Caco-2 (cell line): Measurements from ENCODE around the gene TLNRD1. TPM values are rescaled to one million over a fixed set of nuclear protein-coding genes. Genes with fewer than 3 reads are reported as not detected.

Source experiments
- BruUV-seq: library from RNA; stranded (reverse); fragments of 400-500 nt; replicated peaks from 2 replicates; lab custom pipeline; 2021; lab: Mats Ljungman, UMichigan
- CTCF ChIA-PET: fragments of 300-600 bp; sonication (Branson Sonifier 250); formaldehyde crosslinking; loops from one replicate; lab custom pipeline; 2022; ENCODE audit warnings: antibody characterized with exemption; lab: Charles Lee
- POLR2A ChIA-PET: fragments of 300-600 bp; sonication (Branson Sonifier 250); formaldehyde crosslinking; loops from one replicate; lab custom pipeline; 2022; ENCODE audit warnings: antibody characterized with exemption; lab: Charles Lee
- DNase-seq, 2 experiments: peaks; one replicate each; pipeline versions ENCODE4 v3.0.0 to v3.0.0-alpha.2; 2020 to 2022
- H3K27me3 ChIP-seq: replicated peaks from 2 replicates; pipeline ENCODE4 v1.6.0; 2011; ENCODE audit warnings: low read length; ENCODE audit not compliant: control insufficient read depth, insufficient read depth
- H3K36me3 ChIP-seq: 2 replicates; pipeline ENCODE4 v1.5.1; 2011; ENCODE audit warnings: low read length; ENCODE audit not compliant: control insufficient read depth, insufficient read depth
- H3K4me1 ChIP-seq: fragments of 250-450 bp; sonication (Bioruptor Pico); 2 replicates; pipeline ENCODE4 v1.5.1; 2020; ENCODE audit warnings: mild to moderate bottlenecking
- H3K4me3 ChIP-seq: 2 replicates; pipeline ENCODE4 v1.5.1; 2011; ENCODE audit warnings: low read depth, mild to moderate bottlenecking, control low read depth, low read length
- H3K9me3 ChIP-seq: fragments of 250-450 bp; sonication (Bioruptor Pico); 2 replicates; pipeline ENCODE4 v1.5.1; 2020; ENCODE audit warnings: mild to moderate bottlenecking, moderate library complexity
- H3K27ac Mint-ChIP-seq: one replicate; pipeline ENCODE4 v1.8.0; 2022; ENCODE audit warnings: mixed read lengths; ENCODE audit not compliant: unreplicated experiment
- H3K27me3 Mint-ChIP-seq: one replicate; pipeline ENCODE4 v1.8.0; 2022; ENCODE audit warnings: mixed read lengths; ENCODE audit not compliant: insufficient read depth, unreplicated experiment
- H3K36me3 Mint-ChIP-seq: one replicate; pipeline ENCODE4 v1.8.0; 2022; ENCODE audit warnings: mild to moderate bottlenecking, mixed read lengths; ENCODE audit not compliant: insufficient read depth, unreplicated experiment
- H3K4me1 Mint-ChIP-seq: one replicate; pipeline ENCODE4 v1.8.0; 2022; ENCODE audit warnings: low read depth, mixed read lengths; ENCODE audit not compliant: unreplicated experiment
- H3K4me3 Mint-ChIP-seq: one replicate; pipeline ENCODE4 v1.8.0; 2022; ENCODE audit warnings: mild to moderate bottlenecking, moderate library complexity, mixed read lengths; ENCODE audit not compliant: unreplicated experiment
- H3K9me3 Mint-ChIP-seq: one replicate; pipeline ENCODE4 v1.8.0; 2022; ENCODE audit warnings: mixed read lengths; ENCODE audit not compliant: unreplicated experiment
- CTCF ChIP-seq, 2 experiments: fragments of 200-600 bp in 1 of 2; IDR thresholded peaks; 1 replicate in 1 of 2; 2 replicates in 1 of 2; pipeline versions ENCODE4 v1.5.1 to v1.8.0; 2011 to 2022; ENCODE audit warnings: antibody characterized with exemption in 1 of 2, control low read depth in 1 of 2, inconsistent platforms in 1 of 2, low read depth in 1 of 2, low read length in 1 of 2, mild to moderate bottlenecking in 1 of 2, moderate library complexity in 1 of 2; ENCODE audit not compliant: insufficient read depth in 1 of 2, severe bottlenecking in 1 of 2, unreplicated experiment in 1 of 2
- intact Hi-C: fragments of 100-400 bp; cut with micrococcal nuclease; formaldehyde crosslinking; loops from one replicate; pipeline ENCODE4 v1.10.0; 2022; ENCODE audit not compliant: unreplicated experiment
- total RNA-seq: library from RNA; stranded (reverse); gene quantifications from 2 replicates; pipeline ENCODE4 v1.2.3, GENCODE V29; 2022

Gene TLNRD1
- total RNA-seq, 1 experiment from 2014 or later: 13.7 TPM

DNA sequence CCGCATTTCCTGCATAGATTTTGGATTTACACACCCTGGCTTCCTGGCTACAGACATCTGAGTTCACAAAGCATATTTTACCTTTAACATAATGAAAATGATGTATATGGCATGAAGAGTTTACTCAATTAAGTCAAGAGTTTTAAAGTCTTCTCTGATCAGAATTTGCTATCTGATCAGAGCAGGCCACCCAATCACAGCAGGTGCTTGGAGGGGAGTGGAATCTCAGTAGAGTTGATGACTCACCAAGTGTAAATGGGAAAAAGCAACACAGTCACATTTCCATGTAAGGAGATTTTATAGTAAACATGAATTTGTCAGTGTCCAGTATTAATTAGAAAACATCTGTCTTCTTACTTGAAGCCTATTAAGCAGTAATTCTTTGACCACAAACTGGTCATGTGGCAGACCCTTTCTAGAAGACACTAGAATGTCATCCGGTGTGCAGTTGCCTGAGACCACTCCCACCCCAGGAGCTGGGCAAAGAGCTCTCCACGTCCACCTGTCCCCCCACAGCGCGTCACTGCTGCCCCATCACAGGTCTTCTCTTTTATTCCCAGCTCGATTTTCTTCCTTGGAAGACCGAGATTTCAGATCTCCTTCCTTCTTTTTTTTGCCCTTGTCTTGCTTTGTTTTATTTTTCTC, 21.9 kb upstream of the TLNRD1 start:
- ChIA-PET POLR2A (no interaction called here), CTCF (no interaction called here)
- intact Hi-C loops: loop anchor here (10.0 kb wide), 1 partner anchor 286 kb away; no protein-coding TSS in a partner anchor
- H3K4me1 Mint-ChIP-seq: peaks cover 6% of the 10 kb centered on the region
- no peaks in the 10 kb centered on the region for H3K27me3 Mint-ChIP-seq
- H3K9me3 ChIP-seq: no peaks in the 10 kb centered on the region
- TF ChIP-seq CTCF (IDR thresholded peaks at IDR 0.05; ENCODE audit: insufficient read depth in 1 of 2, low read depth in 1 of 2, low read length in 1 of 2, severe bottlenecking in 1 of 2, unreplicated experiment in 1 of 2): no peak
- no peaks in the 10 kb centered on the region for H3K27me3 ChIP-seq
- H3K4me3 ChIP-seq: no peak overlapping the region
- no peaks in the 10 kb centered on the region for H3K9me3 Mint-ChIP-seq
- DNase-seq: no peak
- peaks cover 1% of the 10 kb centered on the region; the same call in 1 of the 2 replicates for H3K36me3 ChIP-seq
- no peaks in the 10 kb centered on the region for H3K4me1 ChIP-seq
- no peak overlapping the region for H3K4me3 Mint-ChIP-seq
- H3K27ac Mint-ChIP-seq: peak overlapping the region; percentile 82
- TSS peak; percentile 64 for BruUV-seq
- H3K36me3 Mint-ChIP-seq: peaks cover 43% of the 10 kb centered on the region

- ChIA-PET CTCF (interaction anchor here (1.1 kb wide), 1 partner anchor 9 kb away, joined by 3 read pairs; no protein-coding TSS in a partner anchor), POLR2A (no interaction called here)
- no peak for TF ChIP-seq CTCF (IDR thresholded peaks at IDR 0.05; ENCODE audit: insufficient read depth in 1 of 2, low read depth in 1 of 2, low read length in 1 of 2, severe bottlenecking in 1 of 2, unreplicated experiment in 1 of 2)
- intact Hi-C loops: loop anchor here (10.0 kb wide), 1 partner anchor 285 kb away; no protein-coding TSS in a partner anchor
- no TSS peak for BruUV-seq
- Mint-ChIP-seq H3K9me3 (no peaks in the 10 kb centered on the region), H3K27ac (peak overlapping the region; percentile 82), H3K4me3 (no peak overlapping the region), H3K36me3 (peaks cover 44% of the 10 kb centered on the region), H3K27me3 (no peaks in the 10 kb centered on the region), H3K4me1 (peaks cover 6% of the 10 kb centered on the region)
- Histone ChIP-seq H3K9me3 (no peaks in the 10 kb centered on the region), H3K4me1 (no peaks in the 10 kb centered on the region), H3K4me3 (no peak overlapping the region), H3K36me3 (peaks cover 1% of the 10 kb centered on the region; the same call in 1 of the 2 replicates), H3K27me3 (no peaks in the 10 kb centered on the region)
- DNase-seq: no peak
These were observed 21.1 kb upstream of the TLNRD1 start for GRCh38 chr15:80979538-80980200.

DNA sequence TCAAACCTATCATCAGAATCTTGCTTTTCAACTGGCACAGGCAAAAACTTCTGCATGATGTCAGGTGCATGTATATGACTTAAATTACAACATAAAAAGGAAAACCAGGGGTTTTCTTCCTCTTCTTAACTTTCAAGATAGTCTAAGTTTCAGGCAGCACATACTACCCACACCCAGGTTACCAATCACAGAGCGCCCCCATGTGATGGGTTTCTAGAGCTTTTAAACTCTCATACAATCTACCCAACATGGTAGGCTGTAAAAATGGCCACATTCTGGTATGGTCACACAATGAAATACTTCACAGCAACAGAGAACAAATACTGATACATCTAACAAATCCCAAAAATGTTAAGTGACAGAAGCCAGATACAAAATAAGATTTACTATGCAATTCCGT, 18.5 kb upstream of the TLNRD1 start:
- Histone ChIP-seq H3K4me3 (no peak overlapping the region), H3K27me3 (no peaks in the 10 kb centered on the region), H3K36me3 (peaks cover 1% of the 10 kb centered on the region; the same call in 1 of the 2 replicates), H3K4me1 (no peaks in the 10 kb centered on the region), H3K9me3 (no peaks in the 10 kb centered on the region)
- H3K36me3 Mint-ChIP-seq: peaks cover 38% of the 10 kb centered on the region
- H3K27ac Mint-ChIP-seq: no peak overlapping the region
- TF ChIP-seq CTCF (IDR thresholded peaks at IDR 0.05; ENCODE audit: insufficient read depth in 1 of 2, low read depth in 1 of 2, low read length in 1 of 2, severe bottlenecking in 1 of 2, unreplicated experiment in 1 of 2): no peak
- no peak for DNase-seq
- H3K4me1 Mint-ChIP-seq: peaks cover 14% of the 10 kb centered on the region
- no peak overlapping the region for H3K4me3 Mint-ChIP-seq
- H3K27me3 Mint-ChIP-seq: no peaks in the 10 kb centered on the region
- H3K9me3 Mint-ChIP-seq: no peaks in the 10 kb centered on the region
- ChIA-PET POLR2A (no interaction called here), CTCF (no interaction called here)
- intact Hi-C loops: no loop called here
- no TSS peak for BruUV-seq
